ENCODE results near the gene SARS1. TPM values are rescaled to one million over a fixed set of nuclear protein-coding genes. Genes with fewer than 3 reads are reported as not detected.
A peak's percentile ranks its signal among the peaks of the same experiment; 100 is the strongest.

SARS1 gene
- total and polyA plus RNA-seq, 2 of the 13 experiments (the other 11 are each of a cell fraction or from before 2014, with no cell fraction given), result 103 to 134 TPM

- Histone ChIP-seq H3K36me3 (replicated peaks in 1 of 2; ENCODE audit: control insufficient read depth in 1 of 2, insufficient read depth in 2 of 2, low read length in 2 of 2) (peaks cover 4 to 12% of the 10 kb centered on the region in 2 experiments; a peak in 2 of 5 replicates), H3K9me3 (ENCODE audit: low read length) (no peaks in the 10 kb centered on the region), H3K4me3 (replicated peaks in 1 of 3; ENCODE audit: insufficient read depth in 1 of 3, low read depth in 2 of 3, low read length in 3 of 3) (peak overlapping the region; percentile 75 to 99 (median 93)), H4K20me1 (ENCODE audit: insufficient read depth, low read length) (no peaks in the 10 kb centered on the region), H3K79me2 (ENCODE audit: insufficient read depth, low read length) (peaks cover 18% of the 10 kb centered on the region), H3K4me1 (ENCODE audit: insufficient read depth, low read length) (peaks cover 58% of the 10 kb centered on the region), H3K9ac (ENCODE audit: insufficient read depth, low read depth, low read length) (peak overlapping the region; percentile 80), H2AFZ (ENCODE audit: low read length) (no peak overlapping the region), H3K4me2 (ENCODE audit: low read depth, low read length) (peak overlapping the region; percentile 83), H3K27ac (ENCODE audit: extremely low read length, insufficient read depth, low read length) (peak overlapping the region; percentile 85), H3K27me3 (ENCODE audit: control insufficient read depth in 1 of 2, insufficient read depth in 2 of 2, low read length in 2 of 2) (no peaks in the 10 kb centered on the region; a peak in 1 of 5 replicates)
- ATAC-seq (peak; percentile 73), DNase-seq (ENCODE audit: low spot score) (no peak), FAIRE-seq (no peak)
- intact Hi-C loops (cut with micrococcal nuclease; ENCODE audit: unreplicated experiment) (loop anchor here (2.0 kb wide), 2 partner anchors 20 to 110 kb away; no protein-coding TSS in a partner anchor), in situ Hi-C loops (cut with HindIII; ENCODE audit: extremely low pct_ligation_motif_present, low pct_unique_long_range_greater_than_20kb) (no loop called here)
- POLR2A ChIA-PET, result interaction anchor here (0.6 to 2.0 kb wide), 13 partner anchors 10 to 143 kb away, joined by 3 to 28 read pairs (median 8); partner anchors contain the start of genes MYBPHL, PSMA5, SARS1 and SORT1
- WGBS (ENCODE audit: low lambda C conversion rate), result 2% methylated on average over 10 of the region's 10 CpGs
- BruUV-seq (replicated peaks), result no TSS peak
- CTCF ChIA-PET (ENCODE audit: low intra/inter-chr PET ratio, low total read pairs), result interaction anchor here (1.9 kb wide), 1 partner anchor 19 kb away, joined by 8 read pairs; no protein-coding TSS in a partner anchor
- no peak for TF ChIP-seq FOXK1 (CRISPR knock-in tag; IDR thresholded peaks at IDR 0.05; ENCODE audit: borderline replicate concordance, low read depth)
- TF ChIP-seq ZNF543 (CRISPR knock-in tag; IDR thresholded peaks at IDR 0.05), result peak; percentile 55; the same call in 1 of the 2 replicates
- 0 out of 2 replicates have a peak, but pooled peaks have one; percentile 1 for TF ChIP-seq ZBED4 (CRISPR knock-in tag; IDR thresholded peaks at IDR 0.05; ENCODE audit: borderline replicate concordance)
- TF ChIP-seq ZBTB49 (CRISPR knock-in tag; IDR thresholded peaks at IDR 0.05; ENCODE audit: borderline replicate concordance), result no peak
- TF ChIP-seq AFF4 (CRISPR knock-in tag; IDR thresholded peaks at IDR 0.05), result no peak
- no peak for TF ChIP-seq HOXA7 (CRISPR knock-in tag; IDR thresholded peaks at IDR 0.05)
- no peak for TF ChIP-seq NFYC (CRISPR knock-in tag; IDR thresholded peaks at IDR 0.05)
- TF ChIP-seq CEBPZ (IDR thresholded peaks at IDR 0.05; ENCODE audit: low read length), result no peak
- TF ChIP-seq ATF7-NPFF (CRISPR knock-in tag; IDR thresholded peaks at IDR 0.05; ENCODE audit: low read depth), result peak; percentile 15; the same call in 1 of the 2 replicates
These were observed 68.8 kb downstream of the SARS1 start for GRCh38 chr1:109282497-109282951.

Data from HepG2 (cell line).